Esophagus muscularis mucosa (tissue), 3 donors: Measurements from ENCODE around the gene RASL11B.

ENCODE experiments used
- EP300 ChIP-seq: sonication (generic); formaldehyde crosslinking; IDR thresholded peaks from one replicate; pipeline ENCODE4 v1.6.1; 2017; ENCODE audit warnings: antibody characterized with exemption
- TF ChIP-seq, protein P1 (sequence below), 3 experiments: fragments of 200-600 bp in 2 of 3; fragments of 450-650 bp in 1 of 3; sonication (generic) in 2 of 3; IDR thresholded peaks; one replicate each; pipeline ENCODE4 v1.5.1; 2017 to 2019; ENCODE audit warnings: antibody characterized with exemption in 3 of 3, mild to moderate bottlenecking in 2 of 3, moderate library complexity in 1 of 3

DNA sequence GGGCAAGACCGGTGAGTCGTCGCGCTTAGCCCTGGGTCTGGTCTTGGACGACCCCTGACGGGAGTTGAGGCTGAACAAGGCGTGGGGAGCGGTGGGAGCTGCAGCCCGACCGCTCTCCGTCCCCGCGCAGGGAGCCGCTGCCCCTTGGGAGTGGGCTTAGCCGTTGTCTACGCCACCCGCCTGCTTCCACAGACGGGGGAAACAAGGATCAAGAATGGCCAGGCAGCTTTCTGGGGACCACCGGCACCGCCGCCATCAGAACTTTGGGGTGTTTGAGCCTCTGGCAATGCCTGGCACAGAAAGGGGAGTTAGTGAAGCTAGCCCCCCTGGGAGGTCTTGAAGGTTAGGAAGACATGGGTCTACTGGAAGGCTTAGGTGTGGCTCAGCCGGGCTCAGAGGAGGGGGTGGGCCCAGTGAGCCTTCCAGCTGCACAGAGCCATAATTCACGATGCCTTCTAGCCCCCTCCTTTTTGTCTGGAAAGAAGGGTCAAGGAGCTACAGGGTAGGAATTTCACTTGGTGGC, 583 bp downstream of the RASL11B start:
- TF ChIP-seq, protein P1, sequence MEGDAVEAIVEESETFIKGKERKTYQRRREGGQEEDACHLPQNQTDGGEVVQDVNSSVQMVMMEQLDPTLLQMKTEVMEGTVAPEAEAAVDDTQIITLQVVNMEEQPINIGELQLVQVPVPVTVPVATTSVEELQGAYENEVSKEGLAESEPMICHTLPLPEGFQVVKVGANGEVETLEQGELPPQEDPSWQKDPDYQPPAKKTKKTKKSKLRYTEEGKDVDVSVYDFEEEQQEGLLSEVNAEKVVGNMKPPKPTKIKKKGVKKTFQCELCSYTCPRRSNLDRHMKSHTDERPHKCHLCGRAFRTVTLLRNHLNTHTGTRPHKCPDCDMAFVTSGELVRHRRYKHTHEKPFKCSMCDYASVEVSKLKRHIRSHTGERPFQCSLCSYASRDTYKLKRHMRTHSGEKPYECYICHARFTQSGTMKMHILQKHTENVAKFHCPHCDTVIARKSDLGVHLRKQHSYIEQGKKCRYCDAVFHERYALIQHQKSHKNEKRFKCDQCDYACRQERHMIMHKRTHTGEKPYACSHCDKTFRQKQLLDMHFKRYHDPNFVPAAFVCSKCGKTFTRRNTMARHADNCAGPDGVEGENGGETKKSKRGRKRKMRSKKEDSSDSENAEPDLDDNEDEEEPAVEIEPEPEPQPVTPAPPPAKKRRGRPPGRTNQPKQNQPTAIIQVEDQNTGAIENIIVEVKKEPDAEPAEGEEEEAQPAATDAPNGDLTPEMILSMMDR (IDR thresholded peaks at IDR 0.05): no peak
- no peak for TF ChIP-seq EP300
